ENCODE data around the gene EXOG.
"Not testable (repeated sequence)": the region's sequence is repeated elsewhere in the genome, so short reads cannot be mapped to it uniquely, and the experiment has no call there.

Gene EXOG

DNA sequence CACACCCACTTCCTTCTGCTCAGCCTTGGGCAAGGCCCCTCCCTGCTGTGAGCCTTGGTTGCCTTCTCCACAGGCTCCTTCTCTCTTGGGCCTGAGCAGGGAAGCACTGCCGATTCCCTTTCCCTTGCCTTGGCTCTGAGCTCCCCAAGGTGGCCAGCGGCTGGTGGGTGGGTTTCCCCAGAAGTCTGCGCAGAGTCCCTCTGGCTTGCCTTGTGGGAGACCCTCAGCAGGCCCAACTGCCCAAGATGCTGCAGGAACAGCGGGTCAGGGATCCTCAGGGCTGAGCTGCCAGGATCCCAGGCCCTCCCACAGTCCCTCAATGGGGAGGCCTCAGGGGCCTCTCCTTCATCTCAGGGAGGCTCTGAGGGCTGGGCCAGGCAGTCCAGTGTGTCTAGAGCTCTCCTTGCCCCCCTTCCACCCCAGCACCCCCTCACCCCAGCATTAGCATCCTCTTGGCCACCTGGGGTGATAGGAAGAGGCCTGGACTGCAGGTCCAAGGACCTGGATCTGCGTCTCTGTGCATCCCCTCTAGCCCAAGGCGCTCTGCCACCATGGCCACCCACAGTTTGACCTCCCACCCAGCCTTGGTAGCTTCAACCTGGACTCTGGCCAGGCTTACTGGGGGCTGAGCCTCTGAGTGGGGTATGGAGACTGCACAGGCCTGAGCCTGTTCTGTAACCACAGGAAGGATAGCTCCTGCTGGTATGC lies 68.6 kb downstream of the EXOG start:
- no peak for DNase-seq

DNA sequence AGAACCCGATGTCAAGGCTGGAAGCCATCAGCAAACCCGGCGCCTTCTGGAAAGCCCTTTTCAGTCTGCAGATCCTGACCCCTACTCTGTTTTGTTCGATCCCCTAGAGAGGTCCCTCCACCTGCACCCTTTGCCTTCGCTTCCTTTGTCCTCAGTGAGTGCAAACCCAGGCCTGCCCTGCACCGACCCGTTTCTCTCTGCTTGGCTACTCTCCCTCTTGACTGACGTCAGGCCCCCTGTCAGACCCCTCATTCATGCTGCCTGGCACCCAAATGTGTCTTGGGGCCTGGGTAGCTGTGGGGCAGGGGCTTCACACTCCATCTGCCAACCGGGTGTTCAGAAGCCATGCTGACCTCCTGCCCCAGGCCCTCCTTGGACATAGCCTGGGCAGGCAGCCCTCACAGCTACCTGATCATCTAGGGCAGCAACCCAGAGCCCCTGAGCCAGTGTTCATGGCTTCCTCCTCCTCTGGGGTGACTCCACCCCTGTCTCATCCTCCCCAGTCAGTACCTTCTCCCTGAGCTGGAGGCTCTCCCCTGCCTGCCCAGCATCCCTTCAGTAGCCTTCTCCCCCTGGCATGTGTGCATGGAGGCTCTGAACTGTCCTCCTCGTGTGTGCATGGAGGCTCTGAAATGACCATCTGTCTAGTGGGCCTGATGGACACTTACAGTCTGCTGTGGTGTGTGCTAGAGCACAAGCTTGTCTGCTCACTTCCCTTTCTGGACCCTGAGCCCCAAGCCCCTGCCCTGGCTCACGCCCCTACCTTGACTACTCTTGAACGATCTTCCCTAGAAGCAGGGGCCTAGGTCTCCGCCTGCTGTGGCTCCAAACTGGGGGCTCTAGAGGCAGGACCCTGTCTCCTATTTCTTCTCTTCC lies 69.4 kb downstream of the EXOG start:
- no peak for DNase-seq

DNA sequence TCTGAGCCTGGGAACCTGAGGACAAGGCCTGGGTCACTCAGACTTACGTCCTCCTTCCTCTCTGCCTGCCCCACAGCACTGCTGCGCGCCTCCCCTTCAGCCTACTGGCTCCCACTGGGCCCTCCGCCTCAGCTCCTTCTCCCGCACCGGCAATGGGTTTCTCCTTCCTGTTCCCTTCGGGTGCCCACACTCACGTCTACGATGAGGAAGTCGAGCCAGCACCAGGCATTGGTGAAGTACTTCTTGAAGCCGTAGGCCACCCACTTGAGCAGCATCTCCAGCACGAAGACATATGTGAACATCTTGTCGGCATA lies 70.0 kb downstream of the EXOG start:
- DNase-seq = no peak

DNA sequence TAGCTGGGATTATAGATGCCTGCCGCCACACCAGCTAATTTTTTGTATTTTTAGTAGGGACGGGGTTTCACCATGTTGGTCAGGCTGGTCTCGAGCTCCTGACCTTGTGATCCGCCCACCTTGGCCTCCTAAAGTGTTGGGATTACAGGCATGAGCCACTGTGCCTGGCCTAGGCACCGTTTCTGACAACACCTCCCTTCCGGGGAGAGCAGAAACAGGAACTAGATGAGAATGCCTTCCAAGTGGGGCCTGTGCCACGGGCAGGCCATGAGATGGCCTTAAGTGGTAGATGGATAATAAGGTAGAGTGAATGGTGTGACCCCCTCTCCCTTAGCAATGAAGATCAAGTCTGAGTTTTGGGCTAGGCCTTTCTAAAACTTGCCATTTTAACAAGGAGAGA lies 70.7 kb downstream of the EXOG start:
- DNase-seq = not testable (repeated sequence)

DNA sequence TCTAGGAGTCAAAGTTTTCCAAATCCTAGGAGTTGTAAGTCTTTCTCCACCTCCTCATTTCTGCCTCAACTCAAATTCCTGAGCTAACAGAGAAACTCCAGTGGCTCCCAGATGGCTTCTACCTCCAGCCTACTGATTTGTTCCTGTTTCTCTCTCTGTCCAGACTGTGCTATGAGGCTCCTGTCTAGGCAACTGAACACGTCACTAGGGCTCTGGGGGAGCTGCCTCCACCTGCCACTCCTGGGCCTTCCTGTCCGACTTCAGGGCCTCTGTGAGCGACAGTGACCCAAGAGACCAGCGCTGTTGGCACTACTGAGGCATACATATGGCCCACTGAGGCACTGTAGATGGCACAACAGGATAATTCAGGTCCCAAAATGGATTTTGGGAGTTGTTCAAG lies 71.4 kb downstream of the EXOG start:
- no peak for DNase-seq

DNA sequence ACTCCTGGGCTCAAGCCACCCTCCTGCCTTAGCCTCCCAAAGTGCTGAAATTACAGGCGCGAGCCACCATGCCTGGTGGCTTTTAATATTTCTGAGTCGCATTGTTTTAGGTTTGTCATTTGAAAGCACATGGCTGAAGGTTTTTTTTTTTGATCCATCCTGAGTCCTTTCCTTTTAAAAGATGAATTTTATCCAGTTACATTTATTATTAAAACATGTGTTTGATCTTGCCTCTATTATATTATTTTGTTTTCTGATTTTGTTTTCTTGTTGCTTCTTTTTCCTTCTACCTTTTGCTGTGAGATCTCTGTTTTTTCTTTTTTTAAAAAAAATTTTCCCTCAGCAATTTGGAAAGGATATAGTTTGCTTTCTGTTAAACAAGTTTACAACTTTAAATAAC lies 77.0 kb downstream of the EXOG start:
- no peak for DNase-seq

DNA sequence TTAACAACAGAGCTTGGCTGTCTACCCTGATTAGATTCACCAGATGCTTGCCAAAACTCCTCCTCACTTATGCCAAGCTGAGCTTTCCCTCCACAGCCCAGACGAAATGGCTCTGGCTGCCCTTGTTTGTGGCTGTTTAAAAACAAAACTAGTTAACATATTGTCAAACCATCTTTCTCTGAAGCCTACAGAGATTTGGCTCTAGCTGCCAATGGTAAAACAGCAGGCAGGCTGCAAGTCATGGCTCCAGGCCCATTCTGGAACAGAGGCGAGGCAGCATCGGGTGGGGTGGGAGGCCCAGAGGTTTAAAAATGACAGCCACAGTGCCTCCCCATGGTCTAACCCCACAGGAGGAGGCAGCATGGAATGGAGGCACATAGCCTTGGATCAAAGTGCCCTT lies 77.4 kb downstream of the EXOG start:
- DNase-seq = no peak

DNA sequence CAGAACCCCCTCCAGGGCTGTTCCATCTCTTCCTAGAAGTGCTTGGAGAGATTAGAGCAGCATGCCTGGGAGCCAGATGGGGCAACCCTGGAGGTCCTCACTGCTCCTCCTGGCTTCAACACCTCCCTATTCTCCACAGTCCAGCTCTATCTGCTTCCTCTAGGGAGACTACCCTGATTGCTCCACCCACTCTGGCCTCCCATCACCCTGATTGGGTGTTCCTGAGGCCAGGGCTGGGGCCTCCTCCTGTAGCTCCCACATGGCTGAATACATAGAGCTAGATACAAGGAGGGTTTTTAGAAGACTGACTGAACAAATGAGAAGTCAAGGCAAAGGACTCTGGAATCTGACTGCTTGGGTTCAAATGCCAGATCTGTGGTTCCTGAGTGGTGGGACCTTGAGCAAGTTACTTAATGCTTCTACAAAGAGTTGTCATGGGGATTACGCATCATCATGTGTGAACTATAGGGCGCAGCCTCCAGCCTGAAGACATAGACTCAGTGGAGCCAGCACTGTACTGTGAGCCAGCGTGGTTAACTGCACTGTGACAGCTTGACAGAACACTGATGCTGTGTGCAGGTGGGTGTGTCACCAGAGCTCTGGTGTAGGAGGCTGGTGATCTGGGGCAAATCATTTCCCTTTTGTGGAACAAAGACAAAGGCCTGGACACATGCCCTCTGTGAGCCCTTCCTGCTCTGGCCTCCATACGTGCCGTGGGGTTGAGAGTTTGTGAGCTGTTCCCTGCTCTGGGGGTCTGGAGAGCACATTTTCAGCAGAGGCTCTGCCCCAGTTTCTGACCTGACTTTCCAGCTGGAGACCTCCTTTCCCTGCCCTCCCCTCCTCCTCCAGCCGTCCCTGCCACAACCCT lies 78.5 kb downstream of the EXOG start:
- DNase-seq = no peak

DNA sequence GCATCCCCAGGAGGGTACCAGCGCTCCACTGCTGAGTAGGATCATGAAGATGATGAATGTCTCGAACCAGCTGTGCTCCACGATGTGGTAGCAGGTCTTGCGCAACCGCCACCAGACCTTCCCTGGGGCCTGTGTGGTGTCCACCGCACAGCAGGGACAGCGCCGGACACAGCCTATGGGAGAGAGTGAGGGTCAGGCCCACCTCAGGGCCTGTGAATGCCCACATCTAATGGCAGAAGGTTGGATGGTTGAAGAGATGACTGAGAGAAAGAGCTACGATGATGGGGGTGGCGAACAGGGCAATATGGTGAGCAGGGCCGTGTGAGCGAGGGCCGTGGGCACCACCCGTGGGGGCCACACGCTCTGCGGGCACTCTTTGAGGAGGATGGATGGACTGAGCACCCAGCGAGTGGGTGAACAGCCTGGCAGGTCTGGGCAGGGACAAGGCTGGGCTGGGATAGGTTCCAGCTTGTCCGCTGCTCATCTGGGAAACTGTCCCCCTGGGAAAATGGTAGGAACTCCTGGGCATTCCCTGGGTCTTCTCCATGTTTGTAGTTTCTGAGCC lies 79.2 kb downstream of the EXOG start:
- no peak for DNase-seq
